Thoracic aorta (tissue), 2 donors: ENCODE data around the gene RPS3A. TPM values are rescaled to one million over a fixed set of nuclear protein-coding genes. Genes with fewer than 3 reads are reported as not detected.

Experiments used
- ATAC-seq: fragments of 150-250 bp; one replicate; pipeline ENCODE4 v1.8.0; 2017; ENCODE audit warnings: low read depth; ENCODE audit not compliant: insufficient number of reproducible peaks, low FRiP score
- DNase-seq: peaks from one replicate; pipeline ENCODE4 v3.0.0-alpha.2; 2020; ENCODE audit warnings: low spot score
- H3K27ac ChIP-seq, 2 donors: fragments of 200-600 bp; sonication (generic); 1 replicate in 1 of 2; 2 replicates in 1 of 2; pipeline ENCODE4 v1.5.1; 2016; ENCODE audit warnings: mild to moderate bottlenecking in 2 of 2, moderate library complexity in 2 of 2
- H3K27me3 ChIP-seq: fragments of 200-600 bp; sonication (generic); replicated peaks from 2 replicates; pipeline ENCODE4 v1.6.0; 2016; ENCODE audit warnings: mild to moderate bottlenecking; ENCODE audit not compliant: insufficient read depth
- H3K36me3 ChIP-seq: fragments of 200-600 bp; sonication (generic); one replicate; pipeline ENCODE4 v1.5.1; 2016
- H3K4me1 ChIP-seq, 2 donors: fragments of 200-600 bp; sonication (generic); 1 replicate in 1 of 2; 2 replicates in 1 of 2; pipeline versions ENCODE4 v1.5.1 to v1.6.0; 2016; ENCODE audit warnings: low read depth in 2 of 2, mild to moderate bottlenecking in 1 of 2; ENCODE audit not compliant: control insufficient read depth in 1 of 2
- H3K4me3 ChIP-seq: fragments of 200-600 bp; sonication (generic); 2 replicates; pipeline ENCODE4 v1.5.1; 2016; ENCODE audit warnings: mild to moderate bottlenecking
- H3K9me3 ChIP-seq: fragments of 200-600 bp; sonication (generic); 2 replicates; pipeline ENCODE4 v1.5.1; 2016
- total RNA-seq, 2 donors: library from RNA; depleted of rRNA; stranded (reverse); fragments of >200 nt; gene quantifications; one replicate each; pipeline versions ENCODE4 v1.1.0 to v1.2.3, GENCODE V29; 2016
- TF ChIP-seq, protein P1 (sequence below): fragments of 200-600 bp; sonication (generic); IDR thresholded peaks from one replicate; pipeline ENCODE4 v1.5.1; 2019; ENCODE audit warnings: antibody characterized with exemption

The RPS3A gene
- total RNA-seq, 2 donors from 2014 or later: 1,368 to 1,778 TPM

GRCh38 chr4:151094290-151094751 lies 5.1 kb upstream of the RPS3A start:
- DNase-seq: no peak
- ATAC-seq: no peak
- Histone ChIP-seq H3K4me1 (no peaks in the 10 kb centered on the region), H3K27ac (no peak overlapping the region), H3K4me3 (no peak overlapping the region), H3K36me3 (no peaks in the 10 kb centered on the region), H3K9me3 (no peaks in the 10 kb centered on the region), H3K27me3 (no peaks in the 10 kb centered on the region)
- TF ChIP-seq, protein P1, sequence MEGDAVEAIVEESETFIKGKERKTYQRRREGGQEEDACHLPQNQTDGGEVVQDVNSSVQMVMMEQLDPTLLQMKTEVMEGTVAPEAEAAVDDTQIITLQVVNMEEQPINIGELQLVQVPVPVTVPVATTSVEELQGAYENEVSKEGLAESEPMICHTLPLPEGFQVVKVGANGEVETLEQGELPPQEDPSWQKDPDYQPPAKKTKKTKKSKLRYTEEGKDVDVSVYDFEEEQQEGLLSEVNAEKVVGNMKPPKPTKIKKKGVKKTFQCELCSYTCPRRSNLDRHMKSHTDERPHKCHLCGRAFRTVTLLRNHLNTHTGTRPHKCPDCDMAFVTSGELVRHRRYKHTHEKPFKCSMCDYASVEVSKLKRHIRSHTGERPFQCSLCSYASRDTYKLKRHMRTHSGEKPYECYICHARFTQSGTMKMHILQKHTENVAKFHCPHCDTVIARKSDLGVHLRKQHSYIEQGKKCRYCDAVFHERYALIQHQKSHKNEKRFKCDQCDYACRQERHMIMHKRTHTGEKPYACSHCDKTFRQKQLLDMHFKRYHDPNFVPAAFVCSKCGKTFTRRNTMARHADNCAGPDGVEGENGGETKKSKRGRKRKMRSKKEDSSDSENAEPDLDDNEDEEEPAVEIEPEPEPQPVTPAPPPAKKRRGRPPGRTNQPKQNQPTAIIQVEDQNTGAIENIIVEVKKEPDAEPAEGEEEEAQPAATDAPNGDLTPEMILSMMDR: no peak

DNA sequence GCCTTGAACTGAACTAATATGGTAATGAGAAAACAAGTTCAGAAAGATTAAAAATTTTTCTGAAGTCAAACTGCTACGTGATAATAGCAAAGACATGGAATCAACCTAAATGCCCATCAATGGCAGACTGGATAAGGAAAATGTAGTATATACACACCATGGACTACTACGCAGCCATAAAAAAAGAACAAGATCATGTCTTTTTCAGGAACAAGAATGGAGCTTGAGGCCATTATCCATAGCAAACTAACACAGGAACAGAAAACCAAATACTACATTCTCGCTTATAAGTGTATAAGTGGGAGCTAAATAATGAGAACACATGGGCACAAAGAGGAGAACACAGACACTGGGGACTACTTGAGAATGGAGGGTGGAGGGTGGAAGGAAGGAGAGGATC lies 4.3 kb upstream of the RPS3A start:
- TF ChIP-seq, protein P1: no peak
- no peaks in the 10 kb centered on the region for H3K36me3 ChIP-seq
- no peaks in the 10 kb centered on the region for H3K9me3 ChIP-seq
- DNase-seq (no peak), ATAC-seq (no peak)
- H3K4me3 ChIP-seq: no peak overlapping the region
- no peak overlapping the region for H3K27ac ChIP-seq
- no peaks in the 10 kb centered on the region for H3K27me3 ChIP-seq
- no peaks in the 10 kb centered on the region for H3K4me1 ChIP-seq

- H3K4me3 ChIP-seq: no peak overlapping the region
- peaks cover 6% of the 10 kb centered on the region for H3K36me3 ChIP-seq
- peaks cover 15 to 20% of the 10 kb centered on the region in 2 donors for H3K4me1 ChIP-seq
- H3K9me3 ChIP-seq: no peaks in the 10 kb centered on the region
- no peak overlapping the region for H3K27ac ChIP-seq
- TF ChIP-seq, protein P1: no peak
- no peak for ATAC-seq
- DNase-seq: no peak
- H3K27me3 ChIP-seq: no peaks in the 10 kb centered on the region
Measured at GRCh38 chr4:151097759-151098158, 1.7 kb upstream of the RPS3A start.

GRCh38 chr4:151098979-151099228 lies 524 bp upstream of the RPS3A start:
- Histone ChIP-seq H3K9me3 (no peaks in the 10 kb centered on the region), H3K27me3 (no peaks in the 10 kb centered on the region), H3K4me3 (peak overlapping the region; percentile 88), H3K4me1 (peaks cover 15 to 20% of the 10 kb centered on the region in 2 donors), H3K36me3 (peaks cover 16% of the 10 kb centered on the region), H3K27ac (peak overlapping the region in 1 of 2 donors; percentile 22)
- ATAC-seq (no peak), DNase-seq (no peak)
- TF ChIP-seq, protein P1: no peak

DNA sequence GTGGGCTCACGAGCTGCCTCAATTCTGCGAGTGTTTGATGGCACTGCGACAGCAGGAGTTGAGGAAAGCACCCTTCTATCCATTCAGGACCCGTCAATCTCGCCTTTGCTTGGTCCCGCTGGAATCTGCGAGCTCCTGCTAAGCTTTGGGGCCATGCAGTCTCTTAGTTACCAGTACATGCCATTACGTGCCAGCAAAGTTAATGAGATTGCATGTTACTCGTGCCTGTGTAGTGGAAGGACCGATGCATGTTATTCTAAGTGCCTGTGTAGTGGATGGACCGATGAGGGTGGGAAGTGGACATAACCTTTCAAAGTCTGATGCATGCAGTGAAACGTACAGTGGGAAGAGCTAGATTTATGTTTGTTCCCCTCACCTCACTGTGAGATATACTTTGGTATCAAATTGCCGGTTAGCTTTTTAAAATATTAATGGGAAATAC lies 569 bp downstream of the RPS3A start:
- DNase-seq (no peak), ATAC-seq (no peak)
- Histone ChIP-seq H3K27me3 (no peaks in the 10 kb centered on the region), H3K4me3 (peak overlapping the region; percentile 88), H3K9me3 (no peaks in the 10 kb centered on the region), H3K27ac (peak overlapping the region; percentile 80 to 85), H3K36me3 (peaks cover 19% of the 10 kb centered on the region), H3K4me1 (peaks cover 15 to 20% of the 10 kb centered on the region in 2 donors)
- TF ChIP-seq, protein P1: no peak
